Central memory CD4-positive, alpha-beta T cell (primary cell): ENCODE measurements around the gene RPL28.
"Not testable (repeated sequence)": the region's sequence is repeated elsewhere in the genome, so short reads cannot be mapped to it uniquely, and the experiment has no call there.

ENCODE experiments used
- DNase-seq: peaks from one replicate; pipeline ENCODE4 v3.0.0; 2022

RPL28 gene

DNA sequence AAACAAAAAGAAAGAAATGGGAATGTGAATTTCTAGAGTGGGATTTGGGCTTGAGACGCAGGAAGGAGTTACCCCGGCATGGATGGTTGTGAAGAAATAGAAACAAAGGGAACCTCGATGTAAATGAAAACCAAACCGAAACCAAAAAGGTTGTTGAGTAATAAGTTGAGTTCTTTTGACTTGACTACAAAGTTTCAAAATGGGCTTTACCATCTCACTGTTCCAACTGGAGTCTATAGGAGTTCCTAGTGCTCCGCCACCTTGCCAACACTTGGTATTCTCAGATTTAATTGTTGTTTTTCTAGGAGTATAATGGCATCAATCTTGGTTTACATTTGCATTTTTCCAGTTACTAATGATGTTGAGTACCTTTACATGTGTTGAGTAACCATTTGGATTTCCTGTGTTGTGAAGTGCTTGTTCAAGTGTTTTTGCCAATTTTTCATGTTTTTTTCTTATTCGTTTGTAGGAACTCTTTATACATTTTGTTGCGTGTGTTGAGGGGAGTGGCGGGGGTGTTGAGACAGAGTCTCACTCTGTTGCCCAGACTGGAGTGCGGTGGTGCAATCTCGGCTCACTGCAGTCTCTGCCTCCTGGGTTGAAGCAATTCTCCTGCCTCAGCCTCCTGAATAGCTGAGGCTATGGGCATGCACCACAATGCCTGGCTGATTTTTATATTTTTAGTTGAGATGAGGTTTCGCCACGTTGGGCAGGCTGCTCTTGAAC, 12.6 kb downstream of the RPL28 start:
- DNase-seq: no peak

DNA sequence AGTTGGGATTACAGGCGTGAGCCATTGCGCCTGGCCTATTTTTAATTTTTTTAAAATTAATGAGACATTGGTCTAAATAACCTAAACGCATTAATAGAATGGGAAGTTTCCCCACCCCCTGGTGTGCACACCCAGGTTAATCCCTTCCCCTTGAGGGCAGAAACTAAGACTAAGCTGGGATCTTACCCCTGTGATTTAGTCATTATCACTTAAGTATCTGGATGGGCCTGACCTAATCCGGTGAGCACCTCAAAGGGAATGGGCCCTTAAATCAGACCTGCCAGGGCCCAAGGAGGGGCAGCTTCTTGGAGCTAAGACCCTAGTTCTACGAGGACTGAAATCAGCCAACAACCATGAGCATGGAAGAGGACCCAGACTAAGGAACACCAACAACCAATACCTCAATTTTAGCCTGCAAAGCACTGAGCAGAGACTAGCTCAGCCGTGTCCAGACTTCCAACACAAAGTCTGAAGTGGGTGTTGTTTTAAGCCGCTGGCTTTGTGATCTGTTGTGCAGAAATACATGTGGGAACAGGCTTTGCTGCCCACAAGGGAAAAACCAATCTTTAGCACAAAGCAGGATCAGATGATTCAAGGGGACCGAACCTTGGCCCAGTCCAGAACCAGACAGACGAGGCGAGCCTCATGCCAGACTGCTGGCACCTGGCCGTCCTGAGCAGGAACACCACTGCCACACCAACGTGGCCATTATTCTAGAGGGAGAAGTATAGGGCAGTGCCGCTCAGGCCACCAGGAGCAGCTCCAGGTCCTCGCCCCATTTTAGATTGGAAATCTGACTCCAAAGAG, 14.8 kb downstream of the RPL28 start:
- no peak for DNase-seq

DNA sequence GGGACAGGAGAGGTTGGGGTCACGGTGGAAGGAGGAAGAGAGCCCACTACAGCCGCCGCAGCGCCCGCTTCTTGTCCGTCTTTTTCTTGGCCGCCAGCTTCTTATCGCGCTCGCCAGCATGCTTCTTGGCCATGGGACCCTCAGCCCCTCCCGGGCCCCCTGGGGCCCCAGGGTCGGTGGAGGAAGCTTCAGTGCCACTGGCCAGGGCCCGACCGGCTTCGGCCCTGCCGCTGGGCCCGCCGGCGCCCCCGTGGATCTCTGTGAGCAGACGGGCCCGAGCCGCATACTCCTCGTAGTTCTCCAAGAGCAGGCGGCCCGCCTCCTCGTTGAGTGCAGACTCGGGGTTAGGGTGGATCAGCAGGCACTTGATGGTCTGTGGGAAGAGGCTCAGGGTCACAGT, 15.7 kb downstream of the RPL28 start:
- not testable (repeated sequence) for DNase-seq

DNA sequence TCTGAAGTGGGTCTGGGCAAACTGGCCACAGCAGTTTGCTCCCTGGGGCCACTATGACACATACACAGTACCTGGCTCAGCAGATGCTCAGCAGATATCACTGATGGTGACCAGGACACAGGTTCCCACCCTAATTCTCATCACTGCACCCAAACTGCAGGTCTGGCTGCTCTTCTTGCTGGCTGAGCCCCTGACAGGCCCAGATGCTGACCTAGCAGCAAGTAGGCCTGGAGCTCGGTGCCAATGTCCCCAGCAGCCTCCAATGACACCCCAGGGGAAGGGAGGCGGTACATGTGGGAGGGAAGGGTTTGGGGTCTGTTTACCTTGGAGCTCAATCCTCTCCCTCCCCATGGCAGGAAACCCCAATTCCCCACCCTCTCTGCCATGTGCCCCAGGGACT, 16.8 kb downstream of the RPL28 start:
- no peak for DNase-seq

DNA sequence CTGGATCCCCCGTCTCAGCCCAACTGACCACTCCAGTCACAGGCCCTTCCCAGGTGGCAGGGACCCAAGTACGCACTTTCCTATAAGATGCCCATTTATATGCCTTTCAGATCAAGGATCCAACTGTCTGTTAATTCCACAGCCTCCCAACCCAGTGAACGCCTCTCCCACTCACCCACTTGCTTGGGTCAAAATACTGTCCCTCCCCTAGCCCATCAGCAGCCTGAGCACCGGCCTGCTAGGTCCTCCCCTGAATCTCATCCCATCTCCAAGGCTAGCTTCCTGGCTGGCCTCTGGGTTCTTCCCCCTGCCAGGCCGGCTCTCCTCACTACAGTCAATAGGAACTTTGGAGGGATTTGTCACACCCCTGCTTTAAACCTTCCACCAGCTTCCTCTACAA, 19.9 kb downstream of the RPL28 start:
- no peak for DNase-seq

DNA sequence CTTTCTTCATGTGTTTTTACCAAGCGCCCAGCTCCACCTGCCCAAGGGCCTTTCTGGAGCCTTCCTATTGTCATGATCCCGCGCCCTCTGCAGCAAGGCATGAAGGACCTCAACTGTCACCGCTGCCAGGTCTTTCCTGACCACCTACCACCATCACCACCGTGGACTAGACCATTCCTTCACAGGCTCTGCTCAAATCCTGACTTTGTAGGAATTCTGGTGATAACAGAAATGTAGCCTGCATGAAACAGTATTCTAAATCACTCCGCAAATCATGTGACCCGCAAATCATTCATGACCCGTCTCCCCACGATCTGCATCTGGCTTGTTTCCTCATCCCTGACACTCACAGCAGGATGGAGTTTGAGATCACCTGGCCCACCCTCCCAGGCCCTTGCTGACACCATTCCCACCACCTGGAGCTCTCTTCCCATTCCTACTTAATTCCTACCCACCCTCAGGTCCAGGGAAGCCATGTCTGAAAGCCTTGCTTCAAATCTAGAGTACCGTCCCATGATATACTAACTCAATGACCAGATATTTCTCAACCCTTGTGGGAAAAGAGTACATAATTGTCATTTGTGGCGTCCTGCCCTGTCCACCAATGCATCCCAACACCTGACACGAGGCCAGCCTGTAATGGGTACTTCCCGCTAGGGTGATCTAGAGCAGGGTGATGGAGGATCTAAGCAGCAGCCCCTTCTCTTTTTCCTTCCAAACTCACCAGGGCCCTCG, 20.5 kb downstream of the RPL28 start:
- no peak for DNase-seq

DNA sequence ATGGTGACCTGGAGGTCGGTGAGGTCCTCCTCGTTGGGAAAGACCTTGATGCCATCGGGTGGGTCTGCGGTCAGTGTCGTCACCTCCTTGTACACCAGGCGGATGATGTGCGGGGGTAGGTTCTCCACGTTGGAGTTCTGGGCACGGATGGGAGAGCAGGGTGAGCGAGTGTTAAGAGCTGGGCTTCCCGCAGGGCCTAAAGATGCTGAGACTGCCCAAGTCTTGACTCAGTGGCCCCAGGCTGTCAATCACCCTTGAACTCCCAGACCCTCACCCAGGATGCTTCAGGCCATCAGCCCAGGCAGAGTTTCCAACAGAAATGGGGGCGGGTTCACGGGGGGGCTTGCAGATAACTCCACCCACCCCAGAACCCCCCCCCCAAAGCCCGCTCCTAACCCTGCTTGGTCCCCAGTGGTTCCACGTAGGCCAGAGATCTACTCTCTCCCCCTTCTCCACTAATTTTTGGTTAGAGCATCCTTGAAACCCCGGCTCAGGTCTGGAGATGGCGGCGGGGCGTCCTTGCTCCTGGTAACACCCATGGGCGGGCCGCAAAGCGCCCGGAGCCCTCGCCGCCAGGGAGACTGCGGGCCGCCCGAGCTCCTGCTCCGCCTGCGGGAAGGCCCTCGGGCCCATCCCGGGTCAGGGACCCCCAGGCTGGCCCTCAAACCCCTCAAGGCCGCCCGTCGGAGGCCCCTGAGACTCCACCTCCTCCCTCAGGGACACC, 21.3 kb downstream of the RPL28 start:
- no peak for DNase-seq

DNA sequence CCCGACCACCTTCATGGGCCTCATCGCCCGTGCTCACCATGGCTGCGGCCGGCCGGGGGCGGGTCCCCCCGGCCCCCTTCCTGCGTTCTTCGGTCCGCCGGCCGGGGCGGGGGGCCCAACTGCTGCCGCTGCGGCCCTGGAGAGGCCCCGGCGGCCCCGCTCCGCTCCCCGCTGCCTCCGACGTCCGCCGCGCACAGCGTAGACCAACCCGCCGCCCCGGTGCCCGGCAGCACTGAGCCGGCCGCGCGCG, 21.7 kb downstream of the RPL28 start, which contains the start of gene UBE2S:
UBE2S (minus strand) TSS at position 239 of the 250 bp plus-strand sequence; CDS start at position 40, 199 bp downstream.
- DNase-seq: not testable (repeated sequence)

DNA sequence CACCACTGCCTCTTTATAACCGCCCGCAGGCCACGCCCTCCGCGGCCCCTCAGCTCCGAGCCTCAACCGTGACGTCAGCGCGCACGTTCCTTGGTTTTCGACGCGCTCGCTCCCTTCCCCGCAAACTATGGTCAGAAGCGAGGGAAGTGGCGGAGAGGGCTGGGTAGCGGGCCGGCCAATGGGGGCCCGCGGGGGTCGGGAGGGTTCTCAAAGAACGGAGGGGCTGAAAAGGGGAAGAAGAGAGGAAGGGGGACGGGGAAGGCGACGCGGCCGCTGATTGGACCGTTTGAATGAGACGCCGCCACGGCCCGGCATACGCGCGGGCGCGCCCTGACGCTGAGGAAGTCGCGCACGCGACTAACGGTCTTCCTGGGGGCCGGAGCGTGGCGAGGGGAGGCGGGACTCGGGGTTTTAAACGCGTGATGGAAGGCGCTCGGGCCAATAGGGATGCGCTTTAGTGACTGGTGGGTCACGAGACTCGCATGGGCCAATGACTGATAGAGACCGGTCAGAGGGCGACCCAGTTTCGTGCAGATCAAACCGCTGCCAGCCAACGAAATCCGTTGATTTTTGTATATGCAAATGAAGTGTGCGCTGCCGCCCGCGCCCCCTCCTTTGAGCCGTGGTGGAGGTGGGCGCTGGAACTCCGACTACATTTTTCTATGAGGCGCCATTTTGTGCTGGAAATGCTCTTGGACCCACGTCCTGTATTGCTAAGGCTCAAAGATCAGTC, 22.2 kb downstream of the RPL28 start:
- peak; percentile 98 for DNase-seq

DNA sequence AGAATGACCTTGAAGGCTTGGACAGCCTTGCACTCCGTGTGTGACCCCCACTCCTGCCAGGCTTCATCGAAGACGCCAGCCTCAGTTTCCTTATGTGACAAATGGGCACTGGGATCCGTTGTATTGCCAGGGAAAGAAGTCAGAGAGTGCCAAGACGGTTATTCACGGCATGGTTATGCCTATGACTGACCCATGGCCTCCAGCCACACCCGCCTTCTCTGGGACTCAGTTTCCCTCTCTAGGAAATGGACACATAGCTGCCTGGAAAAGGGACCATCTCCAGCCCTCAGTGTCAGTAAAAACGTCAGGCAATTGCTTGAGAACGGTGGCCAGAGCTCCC, 22.8 kb downstream of the RPL28 start:
- no peak for DNase-seq

DNA sequence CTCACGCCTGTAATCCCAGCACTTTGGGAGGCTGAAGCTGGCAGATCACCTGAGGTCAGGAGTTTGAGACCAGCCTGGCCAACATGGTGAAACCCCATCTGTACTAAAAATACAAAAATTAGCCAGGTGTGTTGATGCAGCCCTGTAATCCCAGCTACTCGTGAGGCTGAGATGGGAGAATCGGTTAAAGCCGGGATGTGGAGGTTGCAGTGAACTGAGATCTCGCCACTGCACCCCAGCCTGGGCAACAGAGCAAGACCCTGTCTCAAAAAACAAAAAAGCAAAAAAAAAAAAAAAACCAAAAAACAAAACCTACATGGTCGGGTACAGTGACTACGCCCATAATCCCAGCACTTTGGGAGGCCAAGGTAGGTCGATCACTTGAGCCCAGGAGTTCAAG, 23.4 kb downstream of the RPL28 start:
- DNase-seq: not testable (repeated sequence)

DNA sequence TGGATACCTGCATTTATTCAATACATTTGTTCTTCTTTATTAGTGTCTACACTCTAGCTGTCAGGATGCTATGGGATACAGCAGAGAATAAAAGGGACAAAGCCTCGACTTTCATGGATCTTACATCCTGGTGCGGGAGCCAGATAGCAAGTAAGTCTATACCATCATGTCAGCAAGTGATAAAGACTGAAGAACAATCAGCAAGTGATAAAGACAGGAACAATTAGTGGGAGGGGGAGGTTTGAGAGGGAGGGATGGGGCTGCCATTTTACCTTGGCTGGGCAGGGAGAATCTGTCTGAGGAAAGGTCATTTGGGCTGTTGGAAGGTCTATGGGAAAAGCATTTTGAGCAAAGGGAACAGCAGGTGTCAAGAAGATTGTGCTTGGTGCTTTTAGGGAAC, 24.4 kb downstream of the RPL28 start:
- DNase-seq: no peak

DNA sequence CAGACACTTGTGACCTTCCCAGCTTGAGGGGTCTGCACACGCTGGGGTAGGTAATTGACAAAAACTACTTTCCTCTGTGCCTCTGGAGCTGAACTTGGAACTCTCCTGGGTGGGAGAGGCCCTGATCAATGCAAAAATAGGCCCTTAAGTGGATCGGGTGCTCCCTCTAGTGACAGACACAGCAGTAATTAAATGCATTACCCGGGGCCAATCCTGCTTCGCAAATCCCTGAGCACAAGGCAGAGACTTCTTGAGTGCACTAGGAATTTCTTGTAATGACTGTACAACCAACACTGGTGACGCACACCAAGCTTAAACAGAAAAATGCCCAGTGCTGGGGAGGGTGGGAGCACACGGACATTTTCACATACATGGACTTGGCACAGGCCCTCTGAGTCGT, 32.5 kb downstream of the RPL28 start:
- peak; percentile 50 for DNase-seq

DNA sequence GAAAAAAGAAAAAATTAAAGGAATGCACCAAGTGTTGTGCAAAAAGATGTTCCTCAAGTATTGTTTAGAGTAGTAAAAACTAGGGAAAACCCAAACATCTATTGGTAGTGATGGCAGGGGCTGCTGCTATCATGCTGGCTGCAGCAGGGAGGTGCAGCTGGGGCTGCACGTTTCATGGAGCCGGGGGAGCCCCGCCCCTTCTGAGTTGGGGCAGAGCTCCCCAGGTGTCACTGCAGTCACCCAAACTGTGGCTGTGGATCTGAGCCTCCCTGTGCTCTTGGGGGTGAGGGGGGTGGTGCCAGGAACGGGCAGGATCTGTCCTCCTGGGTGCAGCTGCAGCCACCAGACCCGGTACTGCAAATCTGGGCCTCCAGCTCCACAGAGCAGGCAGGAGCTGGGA, 33.4 kb downstream of the RPL28 start:
- DNase-seq: no peak

DNA sequence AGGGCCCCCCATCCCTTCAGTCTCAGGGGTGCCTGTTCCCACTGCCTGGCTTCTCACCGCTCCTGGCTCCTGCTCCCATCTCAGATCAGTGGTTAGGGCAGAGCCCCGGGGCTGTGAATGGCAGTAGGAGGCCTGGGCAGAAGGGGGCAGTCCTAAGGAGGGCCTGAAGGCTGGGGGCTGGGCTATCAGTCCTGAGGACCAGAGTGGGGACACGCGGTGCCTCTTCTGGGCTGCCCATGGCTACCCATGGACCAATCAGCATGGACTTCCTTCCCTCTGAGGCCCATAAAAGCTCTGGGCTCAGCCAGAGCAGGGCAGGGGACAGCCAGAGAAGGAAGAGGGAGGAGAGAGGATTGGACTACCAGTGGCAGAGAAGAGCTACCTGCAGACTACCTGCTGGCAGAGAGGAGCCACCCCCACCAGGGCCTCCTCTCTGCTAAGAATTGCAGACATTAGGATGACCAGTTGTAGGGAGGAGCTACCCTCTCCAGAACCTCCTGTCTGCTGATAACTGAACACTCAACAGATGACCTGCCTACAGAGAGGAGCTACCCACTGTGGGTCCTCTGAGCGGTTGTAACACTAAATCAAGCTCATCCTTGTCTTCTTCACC, 34.0 kb downstream of the RPL28 start:
- no peak for DNase-seq

DNA sequence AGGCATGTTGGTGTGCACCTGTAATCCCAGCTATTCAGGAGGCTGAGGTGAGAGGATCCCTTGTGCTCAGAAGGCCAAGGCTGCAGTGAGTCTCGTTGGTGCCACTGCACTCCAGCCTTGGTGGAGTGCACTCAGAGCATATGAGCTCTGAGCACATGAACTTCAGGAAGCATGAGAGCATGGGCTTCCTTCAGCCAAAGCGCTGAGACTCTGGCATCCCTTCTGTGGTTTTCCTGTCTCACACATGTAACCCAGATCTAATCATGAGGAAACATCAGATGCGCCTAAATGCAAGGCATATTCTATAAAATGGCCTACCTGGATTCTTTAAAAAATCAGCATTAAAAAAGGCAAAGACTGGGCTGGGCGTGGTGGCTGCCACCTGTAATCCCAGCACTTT, 35.5 kb downstream of the RPL28 start:
- peak; percentile 65 for DNase-seq

DNA sequence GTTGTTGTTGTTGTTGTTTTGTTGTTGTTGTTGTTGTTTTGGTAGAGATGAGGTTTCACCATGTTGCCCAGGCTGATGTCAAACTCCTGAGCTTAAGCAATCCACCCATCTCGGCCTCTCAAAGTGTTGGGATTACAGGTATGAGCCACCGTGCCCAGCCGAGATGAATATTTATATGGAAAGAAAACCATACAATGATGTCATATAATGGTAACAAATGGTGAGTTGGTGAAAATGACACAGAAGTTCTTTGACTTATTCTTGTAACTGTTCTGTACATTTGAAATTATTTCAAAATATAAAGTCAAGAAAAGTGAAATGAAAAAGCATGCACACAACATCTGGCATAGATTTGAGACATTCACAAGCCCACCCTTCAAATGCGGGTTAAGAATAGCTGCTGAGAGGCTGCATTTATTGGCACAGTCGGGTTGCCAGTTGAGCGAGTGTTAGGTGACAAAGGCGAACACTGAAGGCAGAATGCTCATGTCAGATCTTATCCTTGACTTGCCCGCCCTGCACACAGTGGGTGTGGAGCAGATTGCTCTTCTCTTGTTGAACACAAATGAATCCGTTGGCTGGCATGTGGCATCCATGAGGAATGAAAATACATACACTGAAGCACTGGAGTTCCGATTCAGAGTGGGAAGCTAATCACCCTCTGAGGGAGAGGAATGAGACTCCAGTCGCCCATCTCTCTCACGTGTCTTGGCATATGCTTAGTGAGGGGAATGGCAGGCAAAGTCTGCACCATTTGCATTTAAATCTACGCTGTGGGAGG, 37.7 kb downstream of the RPL28 start:
- no peak for DNase-seq

DNA sequence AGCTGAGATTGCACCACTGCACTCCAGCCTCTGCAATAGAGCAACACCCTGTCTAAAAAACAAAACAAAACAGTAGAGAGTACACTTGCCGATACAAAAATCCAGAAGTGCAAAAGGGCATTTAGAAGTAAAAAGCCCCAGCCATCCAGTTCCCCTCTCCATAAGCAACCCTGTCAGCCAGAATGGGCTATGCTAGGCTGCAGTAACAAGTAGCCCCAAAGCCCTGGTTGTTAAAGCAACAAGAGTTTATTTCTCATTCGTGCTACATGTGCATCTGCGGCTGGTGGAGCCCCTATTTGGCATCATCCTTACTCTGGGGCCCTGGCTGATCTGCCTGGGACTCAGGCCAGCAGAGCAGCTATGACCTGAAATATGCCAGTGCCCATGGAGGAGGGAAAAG, 38.8 kb downstream of the RPL28 start:
- no peak for DNase-seq

DNA sequence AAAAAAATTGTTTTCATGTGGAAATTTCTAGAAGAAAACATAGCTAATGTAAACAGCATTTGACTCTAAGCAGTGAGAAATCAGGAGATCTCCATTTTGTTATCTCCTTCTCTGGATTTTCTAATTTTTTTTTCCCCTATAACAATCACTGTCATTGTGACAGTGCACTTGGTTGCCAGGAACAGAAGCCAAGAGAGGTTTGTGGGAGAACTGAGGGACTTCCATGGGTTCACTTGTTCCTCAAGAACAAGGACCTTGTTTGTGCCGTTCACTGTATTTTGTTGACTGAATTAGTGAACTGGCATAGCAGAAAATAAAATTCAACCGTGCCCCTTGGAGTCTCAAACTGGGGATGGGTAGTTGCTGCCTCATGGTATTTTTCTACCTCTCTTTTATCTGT, 40.3 kb downstream of the RPL28 start:
- no peak for DNase-seq

DNA sequence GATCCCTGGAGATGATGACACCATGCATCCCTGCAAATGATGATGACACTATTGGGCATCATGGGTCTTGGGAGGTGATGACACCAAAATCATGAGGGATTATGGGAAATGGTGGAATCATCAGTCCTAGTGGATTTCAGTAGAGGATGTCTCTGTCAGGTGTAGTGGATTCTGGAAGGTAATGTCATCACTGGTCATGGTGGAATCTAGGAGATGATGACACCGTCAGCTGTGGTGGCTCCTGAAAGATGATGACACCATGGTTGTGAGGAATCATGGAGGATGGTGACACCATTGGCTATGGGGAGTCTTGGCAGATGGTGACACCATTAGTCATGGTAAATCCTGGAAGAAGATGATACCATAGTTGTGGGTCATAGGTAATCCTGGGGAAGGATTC, 45.5 kb downstream of the RPL28 start:
- no peak for DNase-seq

DNA sequence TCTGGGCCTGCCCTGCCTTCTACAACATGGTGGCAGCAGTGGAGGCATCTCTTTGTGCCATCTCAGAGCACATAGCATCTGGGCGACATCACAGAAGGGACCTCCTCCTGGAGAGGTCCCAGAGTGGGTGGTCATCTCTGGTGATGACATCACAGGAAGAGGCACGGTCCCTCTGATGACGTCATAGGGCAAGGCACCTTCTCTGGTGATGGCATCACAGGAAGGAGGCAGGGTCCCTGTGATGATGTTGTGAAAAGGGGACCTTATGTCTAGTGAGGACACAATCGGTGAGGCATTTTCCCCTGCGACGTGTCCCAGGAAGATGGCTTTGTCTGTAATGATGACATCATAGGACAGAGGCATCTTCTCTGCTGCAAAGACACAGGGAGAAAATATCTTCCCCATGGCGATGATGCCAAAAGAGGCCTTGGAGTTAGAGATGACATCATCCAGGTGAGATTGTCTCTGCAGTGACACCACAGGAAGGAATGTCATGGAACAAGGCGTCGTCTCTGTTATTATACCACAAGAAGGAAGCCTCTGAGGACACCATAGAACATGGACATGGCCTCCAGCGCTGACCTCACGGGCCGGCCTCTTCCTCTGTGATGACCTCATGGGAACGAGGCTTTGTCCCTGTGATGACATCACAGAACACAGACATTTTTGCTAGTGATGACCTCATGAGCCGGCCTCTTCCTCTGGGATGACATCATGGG, 46.7 kb downstream of the RPL28 start:
- no peak for DNase-seq
